ENCODE results near the gene HINT3.
"Not testable (repeated sequence)": the region's sequence is repeated elsewhere in the genome, so short reads cannot be mapped to it uniquely, and the experiment has no call there.

The HINT3 gene

GRCh38 chr6:125940247-125941041 lies 16.1 kb upstream of the HINT3 start:
- no peak for DNase-seq

- no peak for DNase-seq
Measured at GRCh38 chr6:125942672-125943527, 13.7 kb upstream of the HINT3 start.

- DNase-seq, result no peak
Measured at GRCh38 chr6:125943528-125944433, 12.8 kb upstream of the HINT3 start.

- DNase-seq, result no peak
Measured at GRCh38 chr6:125944434-125944816, 12.1 kb upstream of the HINT3 start.

- no peak for DNase-seq
Measured at GRCh38 chr6:125944896-125945295, 11.7 kb upstream of the HINT3 start.

- no peak for DNase-seq
Measured at GRCh38 chr6:125945378-125946141, 11.0 kb upstream of the HINT3 start.

- no peak for DNase-seq
Measured at GRCh38 chr6:125947615-125948014, 9.0 kb upstream of the HINT3 start.

- no peak for DNase-seq
Measured at GRCh38 chr6:125948455-125948854, 8.1 kb upstream of the HINT3 start.

- DNase-seq, result no peak
Measured at GRCh38 chr6:125949069-125949468, 7.5 kb upstream of the HINT3 start.

- DNase-seq, result no peak
Measured at GRCh38 chr6:125950293-125950692, 6.3 kb upstream of the HINT3 start.

GRCh38 chr6:125950716-125951115 lies 5.9 kb upstream of the HINT3 start:
- DNase-seq, result not testable (repeated sequence)

- no peak for DNase-seq
Measured at GRCh38 chr6:125951323-125951722, 5.2 kb upstream of the HINT3 start.

- DNase-seq, result no peak
Measured at GRCh38 chr6:125952764-125953501, 3.6 kb upstream of the HINT3 start.

GRCh38 chr6:125953502-125953875 lies 3.1 kb upstream of the HINT3 start:
- no peak for DNase-seq

GRCh38 chr6:125954735-125955339 lies 1.7 kb upstream of the HINT3 start:
- no peak for DNase-seq

GRCh38 chr6:125955973-125956372 lies 597 bp upstream of the HINT3 start:
- no peak for DNase-seq

GRCh38 chr6:125957391-125957693 lies 772 bp downstream of the HINT3 start:
- no peak for DNase-seq

GRCh38 chr6:125957845-125958244 lies 1.3 kb downstream of the HINT3 start:
- no peak for DNase-seq

- no peak for DNase-seq
Measured at GRCh38 chr6:125959041-125959440, 2.5 kb downstream of the HINT3 start.

GRCh38 chr6:125961117-125961516 lies 4.5 kb downstream of the HINT3 start:
- no peak for DNase-seq

- no peak for DNase-seq
Measured at GRCh38 chr6:125962900-125963497, 6.4 kb downstream of the HINT3 start.
